NCI-H146 treated with DMSO at 0.1 percent for 48 hours (cell line): ENCODE results near the gene DNASE2.

Experiments
- DNase-seq: peaks from one replicate; lab custom pipeline; 2025; ENCODE audit not compliant: unreplicated experiment; lab: John Stamatoyannopoulos, UW

The DNASE2 gene

DNA sequence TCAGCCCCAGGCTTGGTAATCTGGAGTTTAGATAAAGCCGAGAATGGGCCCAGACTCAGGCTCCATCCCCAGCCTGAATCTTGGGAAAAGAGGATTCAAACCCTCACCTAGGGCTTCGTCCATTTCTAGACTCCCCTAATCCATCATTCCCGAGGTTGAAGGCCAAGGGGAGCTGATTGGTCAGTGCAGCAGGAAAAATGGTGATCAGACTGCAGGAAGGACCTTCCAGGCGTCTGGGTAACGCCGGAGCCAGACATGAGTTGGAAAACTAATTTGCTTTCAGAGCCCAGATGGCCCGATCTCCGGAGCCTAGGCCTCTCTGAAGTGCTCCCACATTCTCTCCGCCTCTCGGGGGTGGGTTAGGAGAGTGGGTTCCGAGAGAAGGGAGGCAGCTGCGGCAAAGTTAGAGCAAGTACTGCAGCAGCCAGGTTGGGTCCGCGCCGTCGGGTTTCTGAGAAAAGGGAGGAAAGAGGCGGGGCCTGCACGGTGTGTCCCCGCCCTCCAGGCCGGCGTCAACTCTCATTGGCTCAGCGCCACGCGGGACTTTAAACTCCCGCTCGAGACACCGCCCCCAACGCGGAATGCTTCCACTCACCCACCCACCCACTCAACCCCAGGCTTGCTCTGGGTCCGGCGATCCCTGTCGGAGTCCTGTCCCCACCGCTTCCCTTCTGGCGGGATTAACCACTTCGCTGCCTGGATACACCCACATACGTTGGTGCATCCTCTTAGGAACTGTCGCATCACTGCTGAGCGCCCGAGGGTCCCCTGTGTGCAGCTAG lies 46.1 kb downstream of the DNASE2 start:
- DNase-seq = no peak

DNA sequence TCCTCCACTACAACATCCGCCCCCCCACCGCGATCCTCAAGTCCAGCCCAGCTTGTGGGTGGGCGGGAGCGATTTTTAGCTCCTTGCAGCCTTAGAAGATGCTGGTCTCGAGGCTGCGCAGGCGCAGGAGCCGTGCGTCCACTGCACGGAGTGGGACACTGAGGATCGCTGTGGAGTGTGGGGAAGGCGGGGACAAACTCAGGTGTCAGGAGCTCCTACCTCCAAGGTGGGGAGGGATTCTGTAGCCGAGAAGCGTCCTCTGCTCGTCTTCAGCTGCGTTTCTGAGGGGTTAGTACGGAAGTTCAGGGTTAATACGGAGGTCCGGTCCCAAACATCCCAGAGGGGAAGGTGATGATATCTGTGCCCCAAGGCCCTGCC lies 46.7 kb downstream of the DNASE2 start, which contains the start of gene RTBDN:
RTBDN (minus strand) TSS at position 14 of the 378 bp plus-strand sequence. CDS start 4,600 bp downstream, outside the sequence.
- DNase-seq = no peak

DNA sequence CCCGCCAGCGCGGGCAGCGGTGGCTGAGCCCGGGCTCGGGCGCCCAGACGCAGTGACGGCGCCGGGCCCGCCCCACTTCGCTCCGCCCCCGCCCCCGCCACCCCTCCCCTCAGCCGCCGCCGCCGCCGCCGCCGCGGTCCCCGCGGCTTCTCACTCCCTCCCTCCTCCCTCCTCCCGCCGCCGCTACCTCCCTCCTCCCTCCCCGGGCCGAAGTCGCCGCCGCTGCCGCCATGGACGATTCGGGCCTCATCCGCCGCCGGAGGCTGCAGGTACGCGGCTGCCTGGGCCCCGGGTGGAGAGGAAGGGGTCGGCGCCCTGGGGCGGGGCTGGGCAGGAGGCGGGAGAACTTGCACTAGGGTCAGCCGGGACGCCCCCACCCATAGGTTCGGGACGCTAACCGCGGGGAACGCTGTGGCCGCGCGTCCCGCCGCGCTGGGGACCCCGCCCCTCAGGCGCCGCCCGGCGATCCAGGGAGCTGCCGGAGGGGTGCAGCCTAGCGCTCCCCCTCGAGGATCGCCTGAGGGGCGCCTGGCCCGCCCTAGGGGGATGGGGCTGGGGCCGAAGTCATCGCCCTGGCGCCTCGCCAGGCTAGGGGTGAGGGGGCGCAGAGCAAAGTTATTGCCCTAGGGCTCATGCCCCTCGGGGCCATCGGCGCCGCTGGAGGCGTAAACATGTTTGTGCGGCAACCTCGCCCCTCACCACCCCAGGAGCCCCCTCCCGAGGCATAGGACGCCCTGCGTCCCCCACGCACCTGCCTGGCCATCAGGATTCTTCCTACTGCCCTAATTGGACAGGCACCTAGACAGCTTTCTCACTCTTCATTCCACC lies 47.3 kb downstream of the DNASE2 start:
- DNase-seq = peak; percentile 75

GRCh38 chr19:12833418-12833737 lies 47.9 kb downstream of the DNASE2 start:
- DNase-seq = no peak

DNA sequence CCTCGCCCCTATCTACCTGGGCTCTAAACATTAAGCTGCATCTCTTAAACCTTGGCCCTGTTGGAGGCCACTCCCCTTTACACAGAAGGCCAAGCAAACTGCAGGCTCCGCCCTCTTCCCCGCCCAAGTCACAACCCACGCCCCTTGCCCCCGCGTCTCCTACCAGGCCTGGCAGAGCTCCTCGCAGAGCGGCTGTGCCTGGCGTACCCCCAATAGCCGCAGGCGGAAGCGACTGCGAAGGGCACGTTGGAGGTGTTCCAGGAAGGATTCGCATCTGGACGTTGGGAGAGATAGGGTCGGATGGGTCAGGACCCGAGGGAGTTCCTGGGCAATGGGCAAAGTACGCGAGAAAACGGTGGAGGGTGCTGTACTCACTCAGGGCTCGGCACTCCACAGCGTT lies 52.8 kb downstream of the DNASE2 start:
- peak; percentile 16 for DNase-seq

DNA sequence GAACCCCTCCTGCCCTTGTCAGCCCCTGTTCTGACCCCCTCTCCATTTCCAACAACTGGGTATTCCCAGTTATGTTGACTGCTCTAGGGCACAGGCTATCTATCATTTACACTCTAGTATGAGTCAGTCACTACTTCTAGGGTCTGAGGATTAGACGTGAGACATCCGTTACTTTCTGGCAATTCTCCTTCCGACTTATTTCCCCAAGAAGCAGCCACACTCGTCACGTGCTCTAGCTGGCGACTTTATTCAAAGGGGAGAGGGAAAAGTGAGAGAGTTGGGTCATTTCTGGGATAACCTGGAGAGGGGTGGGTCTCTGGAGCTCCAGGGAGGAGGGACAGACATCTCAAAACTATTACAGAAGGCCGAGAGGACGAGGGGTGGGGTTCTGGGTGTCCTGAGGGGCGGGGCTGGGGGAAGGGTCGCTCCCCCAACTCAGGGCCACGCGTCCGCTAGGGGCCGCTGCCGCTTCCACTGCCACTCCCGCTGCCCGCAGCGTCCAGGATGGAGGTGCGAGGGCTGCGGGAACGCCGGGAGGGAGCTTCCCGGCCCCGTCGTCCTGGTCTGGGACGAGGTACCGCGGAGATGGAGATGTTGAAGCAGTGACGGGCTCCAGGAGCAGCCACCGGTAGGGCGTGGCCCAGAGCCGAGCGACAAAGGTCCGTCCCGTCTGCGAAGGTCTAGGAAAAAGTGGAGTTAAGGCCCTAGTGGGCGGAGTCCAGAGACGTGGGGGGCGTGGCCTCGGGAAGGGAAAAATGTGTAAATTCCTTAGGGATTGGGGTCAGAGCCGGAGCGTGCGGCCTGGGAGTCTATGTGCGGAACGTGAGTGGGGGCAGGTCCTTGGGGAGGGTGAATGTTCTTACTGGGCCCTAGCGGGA lies 55.8 kb downstream of the DNASE2 start:
- peak; percentile 60 for DNase-seq
